Panc1 (cell line): ENCODE data around the gene PTPA. TPM values are rescaled to one million over a fixed set of nuclear protein-coding genes. Genes with fewer than 3 reads are reported as not detected.

ENCODE experiments used
- ATAC-seq: fragments of 200-7000 bp; cut with Tn5 transposase; 2 replicates; pipeline ENCODE4 v1.9.1; 2020; ENCODE audit warnings: mild to moderate bottlenecking, moderate library complexity
- BruUV-seq: library from RNA; stranded (reverse); fragments of 400-500 nt; replicated peaks from 2 replicates; lab custom pipeline; 2021; lab: Mats Ljungman, UMichigan
- CTCF ChIA-PET: fragments of 300-600 bp; sonication (Branson Sonifier 250); formaldehyde crosslinking; loops from one replicate; lab custom pipeline; 2022; ENCODE audit warnings: antibody characterized with exemption; lab: Charles Lee
- POLR2A ChIA-PET: fragments of 300-600 bp; sonication (Branson Sonifier 250); formaldehyde crosslinking; loops from one replicate; lab custom pipeline; 2022; ENCODE audit warnings: antibody characterized with exemption; lab: Charles Lee
- DNase-seq: peaks from one replicate; pipeline ENCODE4 v3.0.0-alpha.2; 2010; ENCODE audit warnings: low read depth, low spot score
- H3K27ac ChIP-seq: 2 replicates; pipeline ENCODE4 v1.5.1; 2011; ENCODE audit warnings: mild to moderate bottlenecking, low read length, inconsistent platforms
- H3K27me3 ChIP-seq: fragments of 200-500 bp; sonication (Bioruptor generic); 2 replicates; pipeline ENCODE4 v1.6.0; 2014; ENCODE audit warnings: low read length, inconsistent platforms; ENCODE audit not compliant: control insufficient read depth, insufficient read depth
- H3K36me3 ChIP-seq: fragments of 200-500 bp; sonication (Bioruptor generic); 2 replicates; pipeline ENCODE4 v1.5.1; 2014; ENCODE audit warnings: inconsistent platforms, mild to moderate bottlenecking, low read length, moderate library complexity; ENCODE audit not compliant: control insufficient read depth, insufficient read depth
- H3K4me1 ChIP-seq: 2 replicates; pipeline ENCODE4 v1.5.1; 2011; ENCODE audit warnings: inconsistent platforms, mild to moderate bottlenecking, low read length, moderate library complexity; ENCODE audit not compliant: control insufficient read depth, insufficient read depth
- H3K4me3 ChIP-seq, 2 experiments: 2 replicates each; pipeline ENCODE4 v1.5.1; 2011 to 2012; ENCODE audit warnings: low read depth in 2 of 2, low read length in 2 of 2, mild to moderate bottlenecking in 2 of 2, inconsistent platforms in 1 of 2, moderate library complexity in 1 of 2
- H3K9me3 ChIP-seq: fragments of 200-500 bp; sonication (Bioruptor generic); 2 replicates; pipeline ENCODE4 v1.5.1; 2014; ENCODE audit warnings: low read depth, mild to moderate bottlenecking, inconsistent platforms, low read length, moderate library complexity; ENCODE audit not compliant: control insufficient read depth, insufficient read depth
- POLR2AphosphoS5 ChIP-seq: IDR thresholded peaks from 2 replicates; pipeline ENCODE4 v1.6.1; 2012; ENCODE audit warnings: mild to moderate bottlenecking, low read depth, low read length, moderate library complexity
- SIN3A ChIP-seq: IDR thresholded peaks from 2 replicates; pipeline ENCODE4 v1.6.1; 2012; ENCODE audit warnings: low read depth, mild to moderate bottlenecking, low read length, moderate library complexity, borderline replicate concordance; ENCODE audit not compliant: insufficient read depth
- TCF7L2 ChIP-seq: IDR thresholded peaks from 2 replicates; pipeline ENCODE4 v1.6.1; 2011; ENCODE audit warnings: mild to moderate bottlenecking, low read depth, low read length, inconsistent platforms
- in situ Hi-C: cut with HindIII; loops from 2 replicates; pipeline ENCODE4 v1.10.0; 2016; ENCODE audit warnings: low sequenced_read_pairs, low pct_unique_long_range_greater_than_20kb
- intact Hi-C: fragments of 100-400 bp; cut with micrococcal nuclease; formaldehyde crosslinking; loops from one replicate; pipeline ENCODE4 v1.10.0; 2022; ENCODE audit not compliant: unreplicated experiment
- total RNA-seq: library from RNA; stranded (reverse); gene quantifications from one replicate; pipeline ENCODE4 v1.2.1, GENCODE V29; 2021; ENCODE audit not compliant: unreplicated experiment
- TF ChIP-seq, protein P1 (sequence below): fragments of 450-650 bp; IDR thresholded peaks from 2 replicates; pipeline ENCODE4 v1.5.1; 2017; ENCODE audit warnings: mild to moderate bottlenecking
- TF ChIP-seq, protein P2 (sequence below), 2 experiments: IDR thresholded peaks; 2 replicates each; pipeline ENCODE4 v1.6.1; 2011 to 2012; ENCODE audit warnings: low read depth in 2 of 2, control low read depth in 1 of 2, low read length in 1 of 2, mild to moderate bottlenecking in 1 of 2, moderate library complexity in 1 of 2; ENCODE audit not compliant: insufficient read depth in 1 of 2

PTPA gene
- total RNA-seq, 1 experiment from 2014 or later: 114 TPM

DNA sequence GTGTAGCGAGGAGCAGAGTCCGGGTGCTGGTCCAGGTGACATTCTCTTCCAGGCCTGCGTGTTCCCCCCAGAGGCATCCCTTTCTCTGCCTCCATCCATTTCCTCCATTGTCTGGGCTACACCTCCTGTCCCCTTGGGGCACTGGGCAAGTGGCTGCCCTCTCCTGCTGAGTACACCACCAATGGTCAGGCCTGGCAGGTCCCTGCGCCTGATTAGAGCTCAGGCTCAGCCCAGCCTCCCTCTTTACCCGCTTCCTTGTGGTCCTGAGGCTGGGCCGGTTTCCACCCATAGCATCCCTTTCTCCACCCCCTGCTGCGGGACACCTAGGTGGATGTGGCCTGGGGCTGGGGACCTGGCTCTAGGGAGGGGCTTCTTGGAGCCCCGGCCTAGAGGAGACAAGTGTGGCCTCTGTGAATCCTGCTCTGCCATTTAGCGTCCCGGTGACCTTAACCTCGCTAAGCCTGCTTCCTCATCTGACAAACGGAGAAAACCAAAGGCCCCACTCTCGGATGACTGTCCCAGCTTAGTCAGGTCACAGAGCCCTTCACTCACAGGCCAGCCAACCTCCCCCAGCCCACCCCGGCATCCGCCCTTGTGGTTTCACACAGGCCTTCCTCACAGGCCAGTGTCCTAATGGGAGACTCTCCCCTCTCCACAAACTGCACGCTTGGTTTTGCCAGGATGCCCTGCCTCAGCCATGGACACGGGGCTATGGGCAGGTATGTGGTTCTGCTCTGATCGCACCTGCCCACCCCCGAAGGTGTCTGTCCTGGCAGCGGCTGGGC lies 17.4 kb upstream of the PTPA start:
- BruUV-seq: no TSS peak
- peak; percentile 20; the same call in 1 of the 2 replicates for ATAC-seq
- DNase-seq: no peak
- H3K27me3 ChIP-seq: no peaks in the 10 kb centered on the region
- ChIA-PET CTCF (interaction anchor here (0.6 kb wide), 1 partner anchor 558 kb away, joined by 10 read pairs; no protein-coding TSS in a partner anchor), POLR2A (interaction anchor here (0.6 kb wide), 2 partner anchors 189 to 219 kb away, joined by 4 read pairs; no protein-coding TSS in a partner anchor)
- TF ChIP-seq POLR2AphosphoS5 (peak; percentile 19; the same call in 1 of the 2 replicates), TCF7L2 (no peak)
- H3K9me3 ChIP-seq: no peaks in the 10 kb centered on the region
- no peaks in the 10 kb centered on the region for H3K4me1 ChIP-seq
- intact Hi-C loops (no loop called here), in situ Hi-C loops (no loop called here)
- no peak overlapping the region for H3K27ac ChIP-seq
- no peaks in the 10 kb centered on the region for H3K36me3 ChIP-seq
- no peak overlapping the region for H3K4me3 ChIP-seq

GRCh38 chr9:129094387-129095169 lies 16.6 kb upstream of the PTPA start:
- CTCF ChIA-PET: no interaction called here
- Histone ChIP-seq H3K4me3 (no peak overlapping the region), H3K4me1 (no peaks in the 10 kb centered on the region), H3K36me3 (no peaks in the 10 kb centered on the region), H3K27me3 (no peaks in the 10 kb centered on the region), H3K27ac (no peak overlapping the region), H3K9me3 (no peaks in the 10 kb centered on the region)
- POLR2A ChIA-PET: interaction anchor here (0.6 kb wide), 1 partner anchor 190 kb away, joined by 4 read pairs; no protein-coding TSS in a partner anchor
- DNase-seq: no peak
- BruUV-seq: no TSS peak
- TF ChIP-seq TCF7L2 (no peak), SIN3A (no peak), POLR2AphosphoS5 (no peak)
- TF ChIP-seq, protein P1, sequence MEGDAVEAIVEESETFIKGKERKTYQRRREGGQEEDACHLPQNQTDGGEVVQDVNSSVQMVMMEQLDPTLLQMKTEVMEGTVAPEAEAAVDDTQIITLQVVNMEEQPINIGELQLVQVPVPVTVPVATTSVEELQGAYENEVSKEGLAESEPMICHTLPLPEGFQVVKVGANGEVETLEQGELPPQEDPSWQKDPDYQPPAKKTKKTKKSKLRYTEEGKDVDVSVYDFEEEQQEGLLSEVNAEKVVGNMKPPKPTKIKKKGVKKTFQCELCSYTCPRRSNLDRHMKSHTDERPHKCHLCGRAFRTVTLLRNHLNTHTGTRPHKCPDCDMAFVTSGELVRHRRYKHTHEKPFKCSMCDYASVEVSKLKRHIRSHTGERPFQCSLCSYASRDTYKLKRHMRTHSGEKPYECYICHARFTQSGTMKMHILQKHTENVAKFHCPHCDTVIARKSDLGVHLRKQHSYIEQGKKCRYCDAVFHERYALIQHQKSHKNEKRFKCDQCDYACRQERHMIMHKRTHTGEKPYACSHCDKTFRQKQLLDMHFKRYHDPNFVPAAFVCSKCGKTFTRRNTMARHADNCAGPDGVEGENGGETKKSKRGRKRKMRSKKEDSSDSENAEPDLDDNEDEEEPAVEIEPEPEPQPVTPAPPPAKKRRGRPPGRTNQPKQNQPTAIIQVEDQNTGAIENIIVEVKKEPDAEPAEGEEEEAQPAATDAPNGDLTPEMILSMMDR: no peak
- TF ChIP-seq, protein P2, sequence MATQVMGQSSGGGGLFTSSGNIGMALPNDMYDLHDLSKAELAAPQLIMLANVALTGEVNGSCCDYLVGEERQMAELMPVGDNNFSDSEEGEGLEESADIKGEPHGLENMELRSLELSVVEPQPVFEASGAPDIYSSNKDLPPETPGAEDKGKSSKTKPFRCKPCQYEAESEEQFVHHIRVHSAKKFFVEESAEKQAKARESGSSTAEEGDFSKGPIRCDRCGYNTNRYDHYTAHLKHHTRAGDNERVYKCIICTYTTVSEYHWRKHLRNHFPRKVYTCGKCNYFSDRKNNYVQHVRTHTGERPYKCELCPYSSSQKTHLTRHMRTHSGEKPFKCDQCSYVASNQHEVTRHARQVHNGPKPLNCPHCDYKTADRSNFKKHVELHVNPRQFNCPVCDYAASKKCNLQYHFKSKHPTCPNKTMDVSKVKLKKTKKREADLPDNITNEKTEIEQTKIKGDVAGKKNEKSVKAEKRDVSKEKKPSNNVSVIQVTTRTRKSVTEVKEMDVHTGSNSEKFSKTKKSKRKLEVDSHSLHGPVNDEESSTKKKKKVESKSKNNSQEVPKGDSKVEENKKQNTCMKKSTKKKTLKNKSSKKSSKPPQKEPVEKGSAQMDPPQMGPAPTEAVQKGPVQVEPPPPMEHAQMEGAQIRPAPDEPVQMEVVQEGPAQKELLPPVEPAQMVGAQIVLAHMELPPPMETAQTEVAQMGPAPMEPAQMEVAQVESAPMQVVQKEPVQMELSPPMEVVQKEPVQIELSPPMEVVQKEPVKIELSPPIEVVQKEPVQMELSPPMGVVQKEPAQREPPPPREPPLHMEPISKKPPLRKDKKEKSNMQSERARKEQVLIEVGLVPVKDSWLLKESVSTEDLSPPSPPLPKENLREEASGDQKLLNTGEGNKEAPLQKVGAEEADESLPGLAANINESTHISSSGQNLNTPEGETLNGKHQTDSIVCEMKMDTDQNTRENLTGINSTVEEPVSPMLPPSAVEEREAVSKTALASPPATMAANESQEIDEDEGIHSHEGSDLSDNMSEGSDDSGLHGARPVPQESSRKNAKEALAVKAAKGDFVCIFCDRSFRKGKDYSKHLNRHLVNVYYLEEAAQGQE (IDR thresholded peaks at IDR 0.05; ENCODE audit: insufficient read depth in 1 of 2, low read depth in 2 of 2, low read length in 1 of 2): no peak
- in situ Hi-C loops: no loop called here
- 0 out of 2 replicates have a peak, but pooled peaks have one; percentile 16 for ATAC-seq
- intact Hi-C loops: no loop called here
